HCT116 (cell line): ENCODE results near the gene LILRA2. TPM values are rescaled to one million over a fixed set of nuclear protein-coding genes. Genes with fewer than 3 reads are reported as not detected.

Source experiments
- ATAC-seq: fragments of 200-7000 bp; cut with Tn5 transposase; 2 replicates; pipeline ENCODE4 v1.9.1; 2020; ENCODE audit warnings: mild to moderate bottlenecking, moderate library complexity
- BruUV-seq: library from RNA; stranded (reverse); fragments of 400-500 nt; replicated peaks from 2 replicates; lab custom pipeline; 2021; lab: Mats Ljungman, UMichigan
- CTCF ChIA-PET: fragments of 300-600 bp; sonication (Branson Sonifier 250); formaldehyde crosslinking; loops from one replicate; lab custom pipeline; 2021; ENCODE audit warnings: antibody characterized with exemption; lab: Charles Lee
- POLR2A ChIA-PET: fragments of 300-600, 350-600 bp; sonication (Branson Sonifier 250); formaldehyde crosslinking; loops from one replicate; lab custom pipeline; 2021; ENCODE audit warnings: antibody characterized with exemption; lab: Charles Lee
- RAD21 ChIA-PET, 2 experiments: fragments of 300-600 bp; sonication (Branson Sonifier 250); formaldehyde crosslinking; loops; one replicate each; lab custom pipeline; 2023; ENCODE audit warnings: low total read pairs in 2 of 2; ENCODE audit not compliant: uncharacterized antibody in 2 of 2, unreplicated experiment in 2 of 2, low non-redundant PET in 1 of 2; lab: Charles Lee
- DNase-seq: peaks from one replicate; pipeline ENCODE4 v3.0.0-alpha.2; 2010; ENCODE audit warnings: low read depth, low spot score
- H2AFZ ChIP-seq: fragments of 200-600 bp; shearing (Covaris generic), sonication (generic); 2 replicates; pipeline ENCODE4 v1.6.1; 2017; ENCODE audit warnings: low read depth, mixed run types, mixed read lengths, antibody characterized with exemption, low read length; ENCODE audit not compliant: poor library complexity, severe bottlenecking
- H3K27ac ChIP-seq: 2 replicates; pipeline ENCODE4 v1.5.1; 2012; ENCODE audit warnings: low read depth, low read length
- H3K27me3 ChIP-seq: fragments of 200-600 bp; sonication (generic); 2 replicates; pipeline ENCODE4 v1.6.1; 2016; ENCODE audit warnings: mixed run types, low read length, mixed read lengths; ENCODE audit not compliant: insufficient read depth
- H3K36me3 ChIP-seq, 2 experiments: fragments of 200-500 bp in 1 of 2; fragments of 200-600 bp in 1 of 2; sonication (Bioruptor generic) in 1 of 2; sonication (generic) in 1 of 2; 2 replicates each; pipeline versions ENCODE4 v1.5.1 to v1.6.1; 2014 to 2016; ENCODE audit warnings: low read length in 2 of 2, inconsistent platforms in 1 of 2, mixed read lengths in 1 of 2, mixed run types in 1 of 2; ENCODE audit not compliant: insufficient read depth in 2 of 2, control insufficient read depth in 1 of 2
- H3K4me1 ChIP-seq, 2 experiments: fragments of 200-600 bp in 1 of 2; sonication (generic) in 1 of 2; 2 replicates each; pipeline versions ENCODE4 v1.5.1 to v1.6.1; 2012 to 2017; ENCODE audit warnings: low read length in 2 of 2, inconsistent platforms in 1 of 2, mild to moderate bottlenecking in 1 of 2, mixed read lengths in 1 of 2, mixed run types in 1 of 2, moderate library complexity in 1 of 2; ENCODE audit not compliant: insufficient read depth in 2 of 2, control insufficient read depth in 1 of 2
- H3K4me2 ChIP-seq: fragments of 200-600 bp; sonication (generic); 2 replicates; pipeline ENCODE4 v1.6.1; 2017; ENCODE audit warnings: mixed run types, low read length, mixed read lengths
- H3K4me3 ChIP-seq, 2 experiments: fragments of 200-600 bp in 1 of 2; sonication (generic) in 1 of 2; replicated peaks in 1 of 2; 2 replicates each; pipeline ENCODE4 v1.5.1; 2011 to 2016; ENCODE audit warnings: low read length in 2 of 2, control low read depth in 1 of 2, low read depth in 1 of 2, mild to moderate bottlenecking in 1 of 2, mixed read lengths in 1 of 2, mixed run types in 1 of 2
- H3K79me2 ChIP-seq: fragments of 200-600 bp; sonication (generic); 2 replicates; pipeline ENCODE4 v1.6.1; 2017; ENCODE audit warnings: mild to moderate bottlenecking, mixed run types, low read length, moderate library complexity, mixed read lengths; ENCODE audit not compliant: insufficient read depth
- H3K9ac ChIP-seq: fragments of 200-600 bp; sonication (generic); 2 replicates; pipeline ENCODE4 v1.6.1; 2016; ENCODE audit warnings: low read length, mixed read lengths
- H3K9me2 ChIP-seq: fragments of 200-600 bp; sonication (generic), shearing (Covaris generic); 2 replicates; pipeline ENCODE4 v1.6.1; 2017; ENCODE audit warnings: mixed run types, mild to moderate bottlenecking, moderate library complexity; ENCODE audit not compliant: insufficient read depth
- H3K9me3 ChIP-seq, 2 experiments: fragments of 200-500 bp in 1 of 2; fragments of 200-600 bp in 1 of 2; sonication (Bioruptor generic) in 1 of 2; sonication (generic) in 1 of 2; 2 replicates each; pipeline ENCODE4 v1.6.1; 2014 to 2017; ENCODE audit warnings: low read length in 2 of 2, mixed read lengths in 2 of 2, inconsistent platforms in 1 of 2, low read depth in 1 of 2, mild to moderate bottlenecking in 1 of 2, mixed run types in 1 of 2, moderate library complexity in 1 of 2; ENCODE audit not compliant: control insufficient read depth in 1 of 2, insufficient read depth in 1 of 2
- H4K20me1 ChIP-seq: fragments of 200-600 bp; sonication (generic), shearing (Covaris generic); 2 replicates; pipeline ENCODE4 v1.6.1; 2017; ENCODE audit warnings: mixed run types, mild to moderate bottlenecking, moderate library complexity; ENCODE audit not compliant: insufficient read depth
- ATF3 ChIP-seq: IDR thresholded peaks from 2 replicates; pipeline ENCODE4 v1.6.1; 2012
- CBX3 ChIP-seq: IDR thresholded peaks from 2 replicates; pipeline ENCODE4 v1.6.1; 2012; ENCODE audit warnings: low read depth
- CEBPB ChIP-seq: IDR thresholded peaks from 2 replicates; pipeline ENCODE4 v1.6.1; 2012; ENCODE audit warnings: low read depth
- EGR1 ChIP-seq: IDR thresholded peaks from 2 replicates; pipeline ENCODE4 v1.6.1; 2012; ENCODE audit warnings: low read depth
- ELF1 ChIP-seq: IDR thresholded peaks from 2 replicates; pipeline ENCODE4 v1.6.1; 2012; ENCODE audit warnings: low read depth, borderline replicate concordance
- EZH2 ChIP-seq: fragments of 200-600 bp; sonication (generic); IDR thresholded peaks from 2 replicates; pipeline ENCODE4 v1.6.1; 2017; ENCODE audit warnings: antibody characterized with exemption, mixed run types
- FOSL1 ChIP-seq: IDR thresholded peaks from 2 replicates; pipeline ENCODE4 v1.6.1; 2012; ENCODE audit warnings: low read depth
- POLR2A ChIP-seq: IDR thresholded peaks from 2 replicates; pipeline ENCODE4 v1.7.0; 2011; ENCODE audit warnings: borderline replicate concordance; ENCODE audit not compliant: insufficient read depth, insufficient read length; ENCODE audit errors: extremely low read depth
- REST ChIP-seq: IDR thresholded peaks from 2 replicates; pipeline ENCODE4 v1.6.1; 2012; ENCODE audit warnings: low read depth
- SP1 ChIP-seq: IDR thresholded peaks from 2 replicates; pipeline ENCODE4 v1.6.1; 2012; ENCODE audit warnings: low read depth
- SRF ChIP-seq: IDR thresholded peaks from 2 replicates; pipeline ENCODE4 v1.6.1; 2012; ENCODE audit warnings: low read depth
- TCF7L2 ChIP-seq: IDR thresholded peaks from 2 replicates; pipeline ENCODE4 v1.7.0; 2011; ENCODE audit warnings: borderline replicate concordance, inconsistent platforms; ENCODE audit not compliant: insufficient read depth, insufficient read length; ENCODE audit errors: extremely low read depth
- ZFX ChIP-seq: fragments of 450-650 bp; IDR thresholded peaks from 2 replicates; pipeline ENCODE4 v1.6.1; 2017
- ZNF274 ChIP-seq: fragments of 200-500 bp; sonication (Bioruptor generic); IDR thresholded peaks from 2 replicates; pipeline ENCODE4 v1.6.1; 2014; ENCODE audit warnings: mild to moderate bottlenecking, low read depth, low read length, inconsistent platforms
- intact Hi-C: fragments of 100-400 bp; cut with micrococcal nuclease; formaldehyde crosslinking; loops from 2 replicates; pipeline ENCODE4 v1.10.0; 2022
- total RNA-seq: library from RNA; stranded (reverse); gene quantifications from one replicate; pipeline ENCODE4 v1.2.1, GENCODE V29; 2021; ENCODE audit not compliant: unreplicated experiment
- TF ChIP-seq, protein P1 (sequence below): IDR thresholded peaks from 2 replicates; pipeline ENCODE4 v1.6.1; 2011; ENCODE audit warnings: mild to moderate bottlenecking, low read length, moderate library complexity; ENCODE audit not compliant: insufficient replicate concordance; ENCODE audit errors: extremely low read depth
- TF ChIP-seq, protein P2 (sequence below), 3 experiments: fragments of 200-600 bp in 1 of 3; sonication (generic) in 1 of 3; IDR thresholded peaks in 2 of 3; conservative IDR thresholded peaks in 1 of 3; 2 replicates each; pipeline ENCODE4 v1.5.1; 2012 to 2017; ENCODE audit warnings: low read depth in 2 of 3, low read length in 2 of 3, antibody characterized with exemption in 1 of 3, borderline replicate concordance in 1 of 3, control low read depth in 1 of 3, mild to moderate bottlenecking in 1 of 3, mixed read lengths in 1 of 3, mixed run types in 1 of 3, moderate library complexity in 1 of 3; ENCODE audit not compliant: insufficient read depth in 1 of 3

The LILRA2 gene
- total RNA-seq, 1 experiment from 2014 or later = not detected

- Histone ChIP-seq H3K9me2 (no peaks in the 10 kb centered on the region), H3K4me1 (no peaks in the 10 kb centered on the region), H3K4me2 (no peak overlapping the region), H3K4me3 (no peak overlapping the region), H3K79me2 (no peaks in the 10 kb centered on the region), H4K20me1 (no peaks in the 10 kb centered on the region), H3K9ac (no peak overlapping the region), H3K9me3 (no peaks in the 10 kb centered on the region), H3K27ac (no peak overlapping the region), H3K36me3 (no peaks in the 10 kb centered on the region), H2AFZ (no peak overlapping the region), H3K27me3 (peaks cover 88% of the 10 kb centered on the region)
- CTCF ChIA-PET = no interaction called here
- POLR2A ChIA-PET = no interaction called here
- TF ChIP-seq, protein P1, sequence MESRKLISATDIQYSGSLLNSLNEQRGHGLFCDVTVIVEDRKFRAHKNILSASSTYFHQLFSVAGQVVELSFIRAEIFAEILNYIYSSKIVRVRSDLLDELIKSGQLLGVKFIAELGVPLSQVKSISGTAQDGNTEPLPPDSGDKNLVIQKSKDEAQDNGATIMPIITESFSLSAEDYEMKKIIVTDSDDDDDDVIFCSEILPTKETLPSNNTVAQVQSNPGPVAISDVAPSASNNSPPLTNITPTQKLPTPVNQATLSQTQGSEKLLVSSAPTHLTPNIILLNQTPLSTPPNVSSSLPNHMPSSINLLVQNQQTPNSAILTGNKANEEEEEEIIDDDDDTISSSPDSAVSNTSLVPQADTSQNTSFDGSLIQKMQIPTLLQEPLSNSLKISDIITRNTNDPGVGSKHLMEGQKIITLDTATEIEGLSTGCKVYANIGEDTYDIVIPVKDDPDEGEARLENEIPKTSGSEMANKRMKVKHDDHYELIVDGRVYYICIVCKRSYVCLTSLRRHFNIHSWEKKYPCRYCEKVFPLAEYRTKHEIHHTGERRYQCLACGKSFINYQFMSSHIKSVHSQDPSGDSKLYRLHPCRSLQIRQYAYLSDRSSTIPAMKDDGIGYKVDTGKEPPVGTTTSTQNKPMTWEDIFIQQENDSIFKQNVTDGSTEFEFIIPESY = no peak
- TF ChIP-seq CBX3 = no peak
- TF ChIP-seq EZH2 = no peak
- no peak for TF ChIP-seq CEBPB
- TF ChIP-seq, protein P2, sequence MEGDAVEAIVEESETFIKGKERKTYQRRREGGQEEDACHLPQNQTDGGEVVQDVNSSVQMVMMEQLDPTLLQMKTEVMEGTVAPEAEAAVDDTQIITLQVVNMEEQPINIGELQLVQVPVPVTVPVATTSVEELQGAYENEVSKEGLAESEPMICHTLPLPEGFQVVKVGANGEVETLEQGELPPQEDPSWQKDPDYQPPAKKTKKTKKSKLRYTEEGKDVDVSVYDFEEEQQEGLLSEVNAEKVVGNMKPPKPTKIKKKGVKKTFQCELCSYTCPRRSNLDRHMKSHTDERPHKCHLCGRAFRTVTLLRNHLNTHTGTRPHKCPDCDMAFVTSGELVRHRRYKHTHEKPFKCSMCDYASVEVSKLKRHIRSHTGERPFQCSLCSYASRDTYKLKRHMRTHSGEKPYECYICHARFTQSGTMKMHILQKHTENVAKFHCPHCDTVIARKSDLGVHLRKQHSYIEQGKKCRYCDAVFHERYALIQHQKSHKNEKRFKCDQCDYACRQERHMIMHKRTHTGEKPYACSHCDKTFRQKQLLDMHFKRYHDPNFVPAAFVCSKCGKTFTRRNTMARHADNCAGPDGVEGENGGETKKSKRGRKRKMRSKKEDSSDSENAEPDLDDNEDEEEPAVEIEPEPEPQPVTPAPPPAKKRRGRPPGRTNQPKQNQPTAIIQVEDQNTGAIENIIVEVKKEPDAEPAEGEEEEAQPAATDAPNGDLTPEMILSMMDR (IDR thresholded peaks at IDR 0.05 in 2 of 3, conservative IDR thresholded peaks at IDR 0.05 in 1 of 3; ENCODE audit: borderline replicate concordance in 1 of 3, insufficient read depth in 1 of 3, low read depth in 2 of 3, low read length in 2 of 3) = no peak
- TF ChIP-seq SP1 = no peak
- no peak for TF ChIP-seq REST
- TF ChIP-seq SRF = no peak
- no peak for TF ChIP-seq POLR2A
- no peak for TF ChIP-seq EGR1
- TF ChIP-seq ATF3 = no peak
- TF ChIP-seq ELF1 = no peak
- TF ChIP-seq ZNF274 = no peak
- TF ChIP-seq ZFX = no peak
- TF ChIP-seq TCF7L2 = no peak
- no peak for TF ChIP-seq FOSL1
- ATAC-seq (no peak), DNase-seq (no peak)
- intact Hi-C loops = no loop called here
- RAD21 ChIA-PET = no interaction called here
- BruUV-seq = no TSS peak
Measured at GRCh38 chr19:54530866-54531265, 42.7 kb upstream of the LILRA2 start.
